LNCAP (cell line): ENCODE measurements around the gene CDH4.

ENCODE experiments used
- CTCF ChIP-seq: fragments of 450-650 bp; IDR thresholded peaks from 2 replicates; pipeline ENCODE4 v1.5.1; 2017; ENCODE audit warnings: mild to moderate bottlenecking

The CDH4 gene

GRCh38 chr20:61333484-61334108 lies 81.5 kb downstream of the CDH4 start:
- no peak for TF ChIP-seq CTCF

GRCh38 chr20:61340157-61340556 lies 88.1 kb downstream of the CDH4 start:
- TF ChIP-seq CTCF = no peak

GRCh38 chr20:61341605-61342004 lies 89.5 kb downstream of the CDH4 start:
- no peak for TF ChIP-seq CTCF

GRCh38 chr20:61343934-61344333 lies 91.9 kb downstream of the CDH4 start:
- TF ChIP-seq CTCF = no peak

- TF ChIP-seq CTCF = no peak
These were observed 93.6 kb downstream of the CDH4 start for GRCh38 chr20:61345656-61346055.

- TF ChIP-seq CTCF = no peak
These were observed 94.9 kb downstream of the CDH4 start for GRCh38 chr20:61346996-61347395.

- TF ChIP-seq CTCF = no peak
These were observed 95.4 kb downstream of the CDH4 start for GRCh38 chr20:61347443-61347842.
